Smooth muscle cell of the brain vasculature (primary cell): ENCODE data around the gene VGLL4.

Experiments used
- DNase-seq: peaks from one replicate; pipeline ENCODE4 v3.0.0-alpha.2; 2012; ENCODE audit warnings: low read depth, low spot score

The VGLL4 gene

DNA sequence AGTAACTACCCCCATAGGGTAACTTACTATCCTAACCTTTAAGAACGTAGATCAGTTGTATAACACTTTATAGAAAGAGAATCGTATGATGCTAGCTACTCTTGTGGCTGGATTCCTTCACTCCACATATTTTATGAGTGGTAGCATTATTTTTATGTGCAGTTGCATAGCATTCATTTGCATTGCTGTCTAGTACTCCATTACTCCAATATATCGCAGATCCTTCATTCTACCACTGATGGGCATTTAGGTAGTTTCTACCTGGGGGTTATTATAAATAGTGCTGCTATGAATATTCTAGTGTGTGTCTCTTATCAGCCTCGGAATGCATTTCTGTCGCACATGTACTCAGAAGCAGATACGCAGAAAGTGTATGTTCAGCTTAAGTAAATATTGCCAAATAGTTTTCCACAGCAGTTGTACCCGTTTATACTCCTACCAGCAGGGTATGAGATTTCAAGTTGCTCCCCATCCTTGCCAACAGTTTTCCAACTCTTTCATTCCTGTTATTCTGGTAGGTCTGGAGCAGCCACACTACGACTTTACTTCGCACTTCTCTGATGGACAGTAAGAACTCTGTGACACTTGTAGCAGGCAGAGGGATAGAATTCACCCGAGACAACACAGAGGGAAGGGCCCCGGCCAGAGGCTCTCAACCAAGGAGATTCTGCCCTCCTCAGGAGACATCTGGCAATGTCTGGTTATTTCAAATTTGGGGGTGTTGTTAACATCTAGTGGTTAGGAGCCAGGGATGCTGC lies 9.8 kb upstream of the VGLL4 start:
- DNase-seq, result no peak

DNA sequence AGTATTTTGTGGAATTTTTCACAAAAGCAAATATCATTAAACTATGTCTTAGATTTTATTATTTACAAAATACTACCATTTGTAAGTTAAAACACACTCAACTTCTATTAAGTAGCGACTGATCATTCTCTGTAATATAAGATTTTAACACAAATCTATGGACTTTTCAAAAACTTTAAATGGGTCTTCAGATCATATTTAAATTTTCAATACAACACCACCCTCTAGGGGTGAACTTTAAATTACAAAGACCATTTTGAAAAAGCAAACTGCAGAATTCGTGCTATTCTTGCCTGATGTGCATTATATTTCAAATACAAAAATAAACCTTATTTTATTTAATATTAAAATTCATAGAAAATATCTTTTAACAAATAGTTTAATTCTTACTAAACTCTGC lies 8.2 kb upstream of the VGLL4 start:
- no peak for DNase-seq

DNA sequence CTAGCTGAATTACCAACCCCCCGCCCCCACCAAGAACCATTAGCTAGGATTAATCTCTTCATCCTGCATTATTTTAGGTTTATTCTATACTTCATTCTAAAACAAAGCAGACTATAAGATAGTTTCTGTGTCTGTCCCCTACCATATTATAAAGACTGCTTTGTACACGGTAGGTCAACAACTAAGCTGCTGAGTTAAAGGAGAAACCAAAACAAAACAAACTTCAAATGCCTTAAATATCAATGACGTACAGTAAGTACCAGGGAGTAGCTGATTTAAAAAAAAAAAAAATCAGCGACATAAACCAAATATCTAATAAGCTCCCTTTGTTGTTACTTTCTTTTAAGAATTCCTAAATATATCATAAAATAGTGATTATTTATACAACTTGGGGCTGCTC lies 7.8 kb upstream of the VGLL4 start:
- no peak for DNase-seq

DNA sequence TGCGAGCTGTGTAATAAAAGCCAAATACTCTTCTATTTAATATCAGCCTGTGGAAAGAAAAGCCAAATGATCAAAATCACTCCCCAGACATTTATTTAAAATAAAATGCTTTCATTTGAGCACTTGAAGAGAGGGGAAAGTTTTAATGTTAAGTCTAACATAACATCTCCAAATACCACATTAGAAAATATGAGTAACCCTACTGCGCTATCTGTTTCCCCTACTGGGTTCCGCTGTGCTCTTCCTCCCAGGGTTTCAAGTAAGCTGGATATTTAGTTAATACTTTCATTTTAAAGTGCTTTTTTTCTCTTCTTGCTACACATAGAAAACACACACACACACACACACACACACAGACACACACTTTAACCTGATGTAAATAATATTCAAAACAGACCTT lies 6.7 kb upstream of the VGLL4 start:
- DNase-seq, result no peak

DNA sequence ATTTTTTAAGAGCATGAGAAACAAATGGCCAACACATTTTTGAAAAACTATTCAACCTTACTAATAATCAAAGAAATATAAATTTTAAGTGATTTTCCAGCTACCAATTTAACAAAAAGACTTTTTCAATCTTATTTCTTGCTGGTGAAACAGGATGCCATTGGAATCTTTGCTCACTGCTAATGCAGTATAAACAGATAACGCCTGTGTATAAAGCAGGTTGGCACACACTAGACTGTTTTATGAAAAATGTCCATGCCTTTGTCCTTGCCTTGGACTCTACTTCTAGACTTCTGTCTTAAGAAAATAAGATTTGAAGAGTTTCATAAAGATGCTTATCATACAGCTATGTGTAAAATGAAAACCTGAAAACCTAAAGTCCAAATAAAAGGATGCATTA lies 5.0 kb upstream of the VGLL4 start:
- DNase-seq, result no peak

DNA sequence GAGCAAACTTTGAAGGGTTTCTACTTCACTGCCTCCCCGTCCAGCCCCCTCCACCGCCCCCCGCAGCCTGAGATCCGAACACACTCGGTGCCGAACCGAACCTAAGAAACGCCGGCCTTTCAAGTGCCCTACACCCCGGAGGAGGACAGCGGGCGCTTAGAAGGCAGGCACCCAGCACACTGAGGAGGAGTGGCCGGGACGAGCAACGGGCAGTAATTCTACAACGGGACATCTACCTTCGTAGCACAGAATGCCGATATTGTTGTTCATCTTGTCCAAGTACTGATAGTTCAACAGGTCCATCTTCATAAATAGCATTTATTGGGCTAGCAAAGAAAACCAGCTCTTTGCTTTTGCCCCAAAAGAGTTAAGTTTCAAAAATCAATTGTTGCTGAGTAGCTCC lies 513 bp downstream of the VGLL4 start:
- DNase-seq, result no peak

DNA sequence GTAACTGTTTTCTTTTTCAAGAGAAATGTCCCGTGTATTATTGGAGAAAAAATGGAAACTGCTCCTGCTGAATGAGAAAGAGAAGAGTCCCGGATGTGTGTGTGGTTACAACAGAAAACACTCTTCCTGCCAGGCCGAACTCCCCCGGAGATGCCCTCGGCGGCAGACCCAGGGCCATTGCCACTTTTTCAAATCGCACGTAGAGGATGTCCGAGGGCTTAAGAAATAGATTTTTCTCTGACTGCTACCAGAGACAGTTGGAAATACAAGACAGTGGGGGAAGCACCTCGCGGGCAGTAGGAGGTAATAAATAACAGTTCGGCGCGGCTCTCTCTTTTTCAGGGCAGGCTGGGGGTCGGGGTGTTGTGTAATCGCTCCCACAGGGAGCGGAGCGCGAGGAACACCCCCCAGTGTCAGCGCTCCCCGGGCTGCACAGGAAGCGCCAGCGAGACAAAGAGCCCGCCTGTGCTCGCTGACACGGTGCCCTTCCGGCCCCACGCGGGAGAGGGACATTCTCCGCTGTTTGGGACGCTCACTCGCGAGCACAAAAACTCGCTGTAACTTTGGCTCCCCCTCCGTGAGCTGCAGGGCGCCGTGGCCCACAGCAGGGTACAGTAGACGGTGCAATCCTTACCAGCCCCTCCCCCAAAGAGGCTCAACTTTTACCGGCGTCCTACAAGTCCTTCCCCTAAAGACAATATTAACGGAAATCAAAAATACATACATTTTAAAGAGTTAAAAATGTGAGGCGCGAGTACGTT lies 1.1 kb downstream of the VGLL4 start:
- peak; percentile 58 for DNase-seq

DNA sequence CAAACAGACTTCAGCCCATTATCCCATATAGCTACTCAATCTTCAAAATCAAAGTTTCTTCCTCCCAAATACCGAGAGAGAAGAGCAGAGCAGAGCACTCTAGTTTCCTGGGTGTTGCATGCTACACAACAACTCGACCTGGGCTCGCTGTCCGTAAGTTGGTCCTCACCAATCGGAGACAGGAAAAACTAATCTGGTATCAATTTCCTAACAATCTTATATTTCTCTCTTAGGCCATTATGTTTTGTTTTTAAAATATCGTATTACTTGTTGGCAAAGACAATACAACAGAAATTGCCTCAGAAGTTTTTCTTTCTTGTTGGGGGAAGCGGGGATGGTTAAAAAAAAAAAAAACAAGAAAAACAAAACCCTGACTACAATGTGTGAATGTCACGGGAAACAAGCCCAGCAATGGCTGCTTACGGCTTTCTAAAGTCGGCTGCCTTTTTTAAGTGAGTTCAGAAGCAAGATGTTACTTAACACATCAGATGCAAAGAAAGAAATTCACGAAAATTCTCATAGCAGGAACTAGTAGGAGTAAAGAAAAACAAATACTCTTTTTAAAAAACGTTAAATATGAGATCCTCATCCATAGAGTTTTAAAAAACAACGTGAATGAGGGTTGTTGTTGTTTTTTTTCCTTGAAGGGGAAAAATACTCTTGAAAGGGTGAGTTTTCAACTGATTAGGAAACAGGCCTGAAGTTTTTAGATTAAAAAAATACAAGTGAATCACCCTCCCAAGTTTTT lies 1.9 kb downstream of the VGLL4 start:
- no peak for DNase-seq

DNA sequence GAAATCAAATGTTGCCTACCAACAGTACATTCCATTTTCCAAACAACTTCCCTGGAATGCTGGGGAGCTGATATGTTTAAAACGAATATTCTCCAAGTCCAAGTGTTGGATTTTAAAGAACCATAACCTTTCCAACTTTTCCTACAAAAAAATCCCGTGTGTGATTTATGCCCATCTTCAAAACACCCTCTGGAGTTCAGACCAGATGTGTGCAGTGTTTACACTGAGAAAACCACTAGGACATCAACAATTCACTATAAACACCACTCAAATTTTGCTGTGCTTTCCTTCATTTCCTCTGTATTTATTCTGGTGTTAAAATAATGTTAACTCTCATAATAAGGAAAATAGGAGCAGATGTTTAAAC lies 2.4 kb downstream of the VGLL4 start:
- DNase-seq, result no peak

DNA sequence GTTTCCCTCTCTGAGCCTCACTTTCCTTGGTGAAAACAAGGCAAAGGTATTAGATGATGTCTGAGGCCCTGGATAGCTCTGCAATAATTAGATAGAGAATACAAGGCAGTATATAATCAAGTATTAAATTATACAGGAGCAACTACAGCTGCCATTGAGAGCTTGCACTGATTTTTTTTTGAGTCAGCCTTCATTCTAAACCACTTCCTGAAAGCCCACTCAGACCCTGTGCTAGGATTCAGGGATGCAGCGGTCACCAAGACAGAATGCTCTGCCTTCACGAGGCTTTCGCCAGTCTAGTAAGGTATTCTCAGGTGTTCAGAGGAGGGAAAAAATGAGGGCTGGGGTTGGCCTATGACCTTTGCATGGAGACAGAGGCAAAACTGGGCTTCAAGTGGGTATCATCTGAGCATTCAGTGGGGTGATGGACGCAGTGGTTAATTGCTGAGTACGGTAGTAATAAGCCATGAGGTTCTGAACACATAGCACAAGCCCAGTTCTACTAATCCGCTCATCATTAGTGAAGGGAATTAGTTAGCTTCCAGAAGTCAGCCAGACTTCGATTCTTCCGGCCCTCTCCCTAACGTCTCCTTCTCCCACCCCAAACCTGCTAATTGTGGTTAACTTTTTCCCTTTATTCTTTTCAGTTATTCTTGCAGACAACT lies 3.6 kb downstream of the VGLL4 start:
- no peak for DNase-seq

DNA sequence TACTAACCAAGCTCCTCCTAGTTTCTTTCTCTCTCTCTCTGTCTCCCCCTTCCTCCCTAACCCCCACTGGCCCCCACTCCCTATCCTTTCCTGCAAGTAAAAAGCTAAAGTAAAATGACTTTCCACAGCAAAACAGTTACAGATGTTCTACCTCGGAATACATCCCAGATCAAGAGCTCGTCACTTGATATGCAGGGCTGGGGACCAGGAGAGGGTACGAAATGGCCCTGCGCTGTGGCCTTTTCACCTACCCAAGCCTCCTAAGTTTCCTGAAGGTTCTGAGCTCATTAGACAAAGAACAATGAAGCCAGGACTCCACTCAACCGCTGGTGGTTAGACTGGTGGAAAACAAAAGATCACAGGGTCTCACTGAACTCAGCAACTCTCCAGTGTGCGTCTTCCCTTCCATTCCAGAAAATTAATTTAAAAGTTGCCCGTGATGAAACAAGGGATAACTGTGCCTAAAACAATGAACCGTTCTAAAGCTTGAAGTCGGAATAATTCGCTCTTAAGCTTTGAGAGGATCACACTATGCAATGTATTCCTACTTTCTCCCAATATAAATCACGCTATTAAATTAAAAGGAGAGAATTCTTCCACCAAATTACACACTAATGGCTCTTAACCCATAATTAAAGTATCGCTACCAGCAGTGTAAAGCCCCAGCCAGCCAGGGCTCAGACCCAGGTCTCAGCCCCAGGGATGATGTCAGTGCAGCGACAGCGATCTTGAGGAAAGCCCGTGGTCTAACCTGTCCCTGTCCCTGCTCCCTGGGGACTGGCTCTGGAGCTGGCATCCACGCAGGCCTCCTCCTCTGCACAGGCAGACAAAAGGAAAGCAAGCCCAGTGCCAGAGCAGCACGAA lies 5.0 kb downstream of the VGLL4 start:
- no peak for DNase-seq

DNA sequence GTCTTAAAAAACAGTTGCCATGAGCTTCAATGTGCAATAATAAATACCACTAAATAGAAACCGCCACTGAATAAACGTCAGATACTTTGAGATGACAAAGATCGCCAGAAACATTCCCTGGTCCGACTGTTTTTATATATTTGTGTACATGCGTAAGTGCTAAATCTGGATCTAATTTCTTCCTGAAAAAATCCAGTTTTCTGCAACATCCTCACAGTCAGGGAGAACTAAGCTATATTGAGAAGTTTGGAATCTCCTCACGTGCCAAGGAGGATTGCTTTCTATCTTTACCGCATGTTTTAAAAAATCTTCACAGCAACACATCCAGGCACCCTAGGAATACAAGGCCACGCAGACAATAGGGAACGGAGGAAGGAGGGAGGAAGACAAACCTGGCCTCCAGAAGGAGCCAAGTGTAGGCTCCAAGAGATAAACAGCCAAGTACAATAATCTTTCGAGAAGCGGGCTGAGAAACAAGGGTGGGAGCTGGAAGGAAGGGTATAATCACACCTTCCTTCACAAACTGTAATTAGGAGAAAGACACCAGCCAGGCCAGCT lies 5.7 kb downstream of the VGLL4 start:
- DNase-seq, result no peak

DNA sequence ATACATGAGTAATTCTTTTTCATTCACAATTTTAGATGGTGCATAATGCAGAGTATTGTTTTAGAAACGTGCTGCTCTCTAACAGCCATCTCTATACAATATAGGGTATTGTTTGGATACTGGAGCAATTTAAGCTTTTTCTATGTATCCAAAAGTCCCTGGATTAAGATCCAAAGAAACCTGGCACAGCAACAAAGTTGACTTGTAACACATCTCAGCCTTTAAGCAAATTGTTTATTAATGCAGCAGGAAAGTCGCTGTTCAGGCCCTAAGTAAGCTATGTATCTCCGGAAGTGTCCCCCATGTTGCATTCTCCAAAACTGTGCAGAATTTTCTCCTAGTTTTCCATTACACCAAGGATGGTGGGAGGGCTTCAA lies 7.3 kb downstream of the VGLL4 start:
- DNase-seq, result no peak

DNA sequence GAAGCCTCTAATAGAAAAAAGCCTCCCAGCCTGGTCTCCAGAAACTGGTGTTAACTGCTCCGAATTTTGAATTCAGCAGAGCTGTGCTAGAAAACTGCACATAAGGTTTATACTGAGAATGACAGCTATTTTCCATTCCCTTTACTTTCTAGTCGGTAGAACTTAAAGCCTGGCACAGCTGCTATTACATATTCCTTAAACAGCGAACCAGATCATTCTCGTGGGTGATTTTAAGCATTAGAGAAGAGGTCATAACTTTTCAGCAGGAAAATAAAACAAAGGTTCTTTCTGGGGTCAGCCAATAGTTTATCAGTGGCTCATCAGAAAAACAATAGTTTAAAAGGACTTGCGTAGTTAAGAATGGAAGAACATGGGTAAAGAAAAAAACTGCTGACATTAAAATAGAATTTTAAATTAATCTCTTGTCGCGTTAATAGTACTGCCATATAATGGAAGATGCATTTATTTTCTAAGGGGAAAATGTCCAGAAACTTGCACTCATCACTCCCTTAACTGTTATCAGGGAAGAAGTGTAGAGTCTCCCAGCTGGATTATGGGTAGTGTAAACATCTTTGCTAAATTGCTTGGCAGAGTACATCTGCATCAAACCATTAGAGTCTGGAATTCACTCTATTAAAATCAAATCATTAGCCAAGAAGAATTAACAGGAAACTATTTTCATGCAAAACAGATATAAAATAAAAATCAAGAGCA lies 7.9 kb downstream of the VGLL4 start:
- no peak for DNase-seq

DNA sequence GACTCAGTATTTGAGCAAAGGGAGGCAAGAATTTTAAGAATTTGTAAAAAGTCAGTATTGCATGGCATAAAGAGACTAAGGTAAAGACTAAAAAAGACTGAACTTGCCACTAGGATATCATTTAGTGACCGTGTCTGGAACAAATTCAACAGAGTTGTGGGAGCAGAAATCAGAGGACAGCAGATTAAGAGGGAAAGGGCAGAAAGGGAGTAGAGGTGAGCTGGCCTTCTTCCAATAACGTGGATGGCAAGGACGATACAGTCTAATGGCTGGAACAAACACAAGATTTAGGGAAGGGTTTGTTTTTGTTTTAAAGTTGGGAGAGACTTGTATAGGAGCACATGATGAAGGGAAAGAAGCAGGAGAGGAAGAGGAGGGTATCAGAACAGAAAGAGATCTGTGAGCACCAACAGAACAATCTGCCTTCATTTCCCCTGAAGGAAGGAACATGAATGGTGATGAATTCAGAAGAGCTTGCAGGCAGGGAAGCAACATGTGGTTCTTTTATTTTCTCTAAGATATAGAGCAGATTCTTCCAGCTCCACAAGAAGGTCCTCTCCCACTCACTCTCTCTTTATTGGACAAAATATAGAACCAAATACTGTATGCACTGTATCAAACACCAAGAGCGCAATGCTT lies 8.6 kb downstream of the VGLL4 start:
- DNase-seq, result no peak

DNA sequence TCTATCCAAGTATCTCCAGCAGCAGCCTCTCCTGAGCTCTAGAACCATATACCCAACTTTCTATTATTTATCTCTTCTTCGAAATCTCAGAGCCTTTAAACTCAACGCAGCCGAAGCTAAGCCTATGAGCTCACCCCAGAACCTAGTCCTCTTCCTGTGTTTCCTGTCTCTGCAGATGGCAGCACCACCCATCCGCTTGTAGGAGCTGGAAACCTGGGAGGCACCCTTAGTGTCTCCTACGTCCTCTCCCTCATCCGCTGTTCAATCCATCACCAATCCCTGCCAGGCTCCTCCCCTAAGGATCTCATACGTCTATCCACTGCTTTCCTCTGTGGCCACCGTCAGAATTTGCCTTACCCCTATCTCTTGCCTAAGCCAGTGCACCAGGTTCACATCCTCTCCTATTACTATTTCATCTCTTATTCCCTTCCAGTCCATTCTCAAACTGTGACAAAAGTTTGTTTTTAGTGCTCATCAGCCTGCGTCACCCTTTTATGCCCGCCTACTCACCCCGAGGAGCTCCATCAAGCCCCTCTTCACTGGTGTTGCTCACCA lies 9.6 kb downstream of the VGLL4 start:
- DNase-seq, result no peak

DNA sequence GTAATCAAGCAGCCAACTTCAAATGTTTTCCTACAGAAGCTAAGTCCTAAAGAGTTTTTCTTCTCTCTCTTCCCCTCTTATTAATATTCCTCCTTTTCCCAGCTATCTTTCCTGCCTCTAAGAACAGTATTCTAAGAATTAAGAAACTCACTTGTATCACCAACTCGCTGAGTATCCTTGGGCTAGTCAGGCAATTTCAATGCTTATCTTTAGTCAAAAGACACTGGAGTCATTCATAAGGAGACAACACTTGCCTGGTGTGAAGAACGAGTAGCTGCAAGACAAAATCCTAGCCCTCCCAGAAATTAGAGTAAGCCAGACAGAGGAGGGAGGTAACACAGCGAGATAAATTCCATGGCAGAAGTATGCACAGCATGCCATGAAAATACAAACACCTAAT lies 10.7 kb downstream of the VGLL4 start:
- DNase-seq, result no peak

DNA sequence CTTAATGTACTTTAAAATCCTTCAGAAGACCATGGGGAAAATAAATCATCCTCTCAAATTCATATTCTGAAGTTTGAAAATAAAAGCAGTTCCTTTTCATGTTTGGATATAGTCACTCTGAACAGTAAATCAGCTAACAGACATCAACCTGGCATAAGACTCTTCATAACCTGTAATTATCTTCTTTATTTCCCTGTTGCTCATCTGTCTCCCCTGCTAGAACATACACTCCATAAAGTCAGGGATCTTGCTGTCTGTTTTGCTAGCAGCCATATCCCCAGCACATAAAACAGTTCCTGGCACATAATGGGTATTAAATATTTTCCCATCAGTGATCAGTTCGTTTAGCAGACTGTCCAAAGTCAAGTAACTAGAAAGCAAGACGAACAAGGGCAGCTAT lies 11.2 kb downstream of the VGLL4 start:
- DNase-seq, result no peak

DNA sequence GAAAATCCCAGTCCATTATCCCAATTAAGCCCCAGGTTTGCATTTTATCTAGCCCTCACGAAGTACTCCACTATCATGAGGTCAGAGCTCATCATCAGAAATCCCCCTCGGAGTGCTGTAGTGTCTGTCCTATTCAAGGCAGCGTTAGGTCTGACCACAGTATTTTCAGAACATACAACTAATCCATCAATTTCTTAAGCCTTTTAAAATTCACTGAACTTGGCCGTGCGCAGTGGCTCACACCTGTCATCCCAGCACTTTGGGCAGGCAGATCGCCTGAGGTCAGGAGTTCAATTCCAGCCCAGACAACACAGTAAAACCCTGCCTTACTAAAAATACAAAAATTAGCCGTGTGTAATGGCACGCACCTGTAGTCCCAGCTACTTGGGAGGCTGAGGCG lies 11.9 kb downstream of the VGLL4 start:
- no peak for DNase-seq

DNA sequence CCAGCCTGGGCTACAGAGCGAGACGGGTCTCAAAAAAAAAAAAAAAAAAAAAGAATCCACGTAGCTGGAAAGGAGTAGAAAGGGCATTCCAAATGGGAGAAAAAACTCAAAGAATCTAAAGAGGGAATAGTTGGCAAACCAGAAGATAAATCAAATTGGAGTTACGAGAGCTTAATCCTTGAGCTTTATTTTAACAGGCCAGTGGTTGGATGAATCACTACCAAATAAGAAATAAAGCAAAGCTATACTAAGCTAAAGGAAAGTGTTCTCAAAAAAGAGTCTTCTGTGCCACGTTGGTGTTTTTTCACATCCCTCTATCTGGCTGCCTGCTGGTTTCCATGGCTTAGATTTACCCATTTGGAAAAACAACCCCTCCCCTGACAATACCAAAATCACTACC lies 14.0 kb downstream of the VGLL4 start:
- DNase-seq, result no peak
